Measurements from ENCODE around the gene GOT1. TPM values are rescaled to one million over a fixed set of nuclear protein-coding genes. Genes with fewer than 3 reads are reported as not detected.

Gene GOT1
- total RNA-seq, 1 donor from 2014 or later = 33.7 TPM

DNA sequence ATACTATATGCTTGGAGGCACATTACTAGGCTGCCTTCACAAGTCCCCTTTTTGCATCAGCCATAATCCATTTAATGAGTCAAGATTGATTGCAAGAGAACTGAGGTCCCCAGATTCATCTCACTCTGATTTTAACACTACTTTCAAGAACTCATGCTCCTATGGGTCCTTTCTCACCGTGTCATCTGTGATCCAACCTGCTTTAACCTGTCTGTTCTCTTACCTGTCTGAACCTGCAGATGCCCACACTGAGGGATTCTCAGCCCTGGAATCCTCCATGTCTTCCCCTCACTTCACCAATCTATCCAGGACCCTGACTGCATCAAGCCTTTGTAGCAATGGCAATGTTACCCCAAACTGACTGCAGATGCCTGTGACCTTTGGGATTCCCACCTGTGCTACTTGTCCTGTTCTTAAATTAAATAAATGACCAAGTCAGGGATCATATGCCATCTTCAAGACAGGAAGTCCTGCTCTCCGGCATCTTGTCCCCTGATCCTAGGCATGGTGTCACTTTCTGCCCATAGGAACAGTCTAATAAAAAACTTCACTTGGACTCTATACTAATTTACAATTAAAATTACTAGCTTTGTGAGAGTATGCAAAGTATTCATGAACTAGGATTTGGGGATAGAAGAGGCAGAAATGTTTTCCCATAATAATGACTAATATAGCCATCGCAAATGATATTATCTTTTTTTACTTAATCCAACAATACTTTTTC lies 25.9 kb upstream of the GOT1 start:
- Mint-ChIP-seq H3K4me1 (ENCODE audit: unreplicated experiment) (peaks cover 21% of the 10 kb centered on the region), H3K27me3 (ENCODE audit: unreplicated experiment) (peaks cover 1% of the 10 kb centered on the region), H3K27ac (ENCODE audit: unreplicated experiment) (no peak overlapping the region), H3K4me3 (ENCODE audit: unreplicated experiment) (no peak overlapping the region), H3K36me3 (ENCODE audit: low read depth, unreplicated experiment) (no peaks in the 10 kb centered on the region), H3K9me3 (ENCODE audit: unreplicated experiment) (no peaks in the 10 kb centered on the region)
- TF ChIP-seq, protein P1, sequence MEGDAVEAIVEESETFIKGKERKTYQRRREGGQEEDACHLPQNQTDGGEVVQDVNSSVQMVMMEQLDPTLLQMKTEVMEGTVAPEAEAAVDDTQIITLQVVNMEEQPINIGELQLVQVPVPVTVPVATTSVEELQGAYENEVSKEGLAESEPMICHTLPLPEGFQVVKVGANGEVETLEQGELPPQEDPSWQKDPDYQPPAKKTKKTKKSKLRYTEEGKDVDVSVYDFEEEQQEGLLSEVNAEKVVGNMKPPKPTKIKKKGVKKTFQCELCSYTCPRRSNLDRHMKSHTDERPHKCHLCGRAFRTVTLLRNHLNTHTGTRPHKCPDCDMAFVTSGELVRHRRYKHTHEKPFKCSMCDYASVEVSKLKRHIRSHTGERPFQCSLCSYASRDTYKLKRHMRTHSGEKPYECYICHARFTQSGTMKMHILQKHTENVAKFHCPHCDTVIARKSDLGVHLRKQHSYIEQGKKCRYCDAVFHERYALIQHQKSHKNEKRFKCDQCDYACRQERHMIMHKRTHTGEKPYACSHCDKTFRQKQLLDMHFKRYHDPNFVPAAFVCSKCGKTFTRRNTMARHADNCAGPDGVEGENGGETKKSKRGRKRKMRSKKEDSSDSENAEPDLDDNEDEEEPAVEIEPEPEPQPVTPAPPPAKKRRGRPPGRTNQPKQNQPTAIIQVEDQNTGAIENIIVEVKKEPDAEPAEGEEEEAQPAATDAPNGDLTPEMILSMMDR (IDR thresholded peaks at IDR 0.05; ENCODE audit: unreplicated experiment) = no peak
- DNase-seq (ENCODE audit: low spot score) = no peak

DNA sequence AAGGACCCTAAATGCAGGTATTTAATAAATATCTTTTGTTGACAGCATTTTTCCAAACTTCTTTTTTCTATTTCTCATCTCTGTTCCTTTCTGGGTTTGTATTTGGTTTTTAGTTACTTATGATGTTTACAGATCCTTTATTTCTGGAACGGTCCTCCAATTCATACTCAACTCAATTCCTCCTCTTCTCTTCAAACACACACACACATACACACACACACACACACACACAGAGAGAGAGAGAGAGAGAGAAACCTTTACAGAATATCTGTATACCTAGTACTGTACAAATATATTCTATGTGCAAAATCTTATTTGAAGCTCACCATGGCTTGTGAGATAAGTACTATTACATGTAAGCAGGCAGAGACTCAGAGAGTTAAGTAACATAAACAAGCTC lies 21.6 kb upstream of the GOT1 start:
- H3K27me3 Mint-ChIP-seq (ENCODE audit: unreplicated experiment) = peaks cover 1% of the 10 kb centered on the region
- H3K4me1 Mint-ChIP-seq (ENCODE audit: unreplicated experiment) = peaks cover 13% of the 10 kb centered on the region
- no peak overlapping the region for H3K4me3 Mint-ChIP-seq (ENCODE audit: unreplicated experiment)
- H3K27ac Mint-ChIP-seq (ENCODE audit: unreplicated experiment) = no peak overlapping the region
- DNase-seq (ENCODE audit: low spot score) = no peak
- no peaks in the 10 kb centered on the region for H3K36me3 Mint-ChIP-seq (ENCODE audit: low read depth, unreplicated experiment)
- H3K9me3 Mint-ChIP-seq (ENCODE audit: unreplicated experiment) = no peaks in the 10 kb centered on the region
- TF ChIP-seq, protein P1 (IDR thresholded peaks at IDR 0.05; ENCODE audit: unreplicated experiment) = no peak

DNA sequence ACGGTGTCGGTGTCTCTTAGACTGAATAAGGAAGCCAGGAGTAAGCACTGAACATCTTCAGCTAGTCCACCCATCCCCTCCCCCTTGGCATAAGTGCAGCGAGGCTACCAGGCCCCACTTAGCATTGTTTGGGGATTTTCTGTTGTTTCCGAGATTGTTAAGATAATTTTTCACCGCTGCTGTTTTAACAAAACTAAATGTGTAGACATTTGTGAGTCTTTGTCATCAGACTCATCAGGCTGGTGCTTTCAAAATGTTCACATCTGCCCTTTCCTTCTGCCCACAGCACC lies 21.0 kb upstream of the GOT1 start:
- no peak overlapping the region for H3K4me3 Mint-ChIP-seq (ENCODE audit: unreplicated experiment)
- no peaks in the 10 kb centered on the region for H3K9me3 Mint-ChIP-seq (ENCODE audit: unreplicated experiment)
- TF ChIP-seq, protein P1 (IDR thresholded peaks at IDR 0.05; ENCODE audit: unreplicated experiment) = no peak
- H3K27ac Mint-ChIP-seq (ENCODE audit: unreplicated experiment) = no peak overlapping the region
- peaks cover 12% of the 10 kb centered on the region for H3K4me1 Mint-ChIP-seq (ENCODE audit: unreplicated experiment)
- H3K27me3 Mint-ChIP-seq (ENCODE audit: unreplicated experiment) = peaks cover 1% of the 10 kb centered on the region
- H3K36me3 Mint-ChIP-seq (ENCODE audit: low read depth, unreplicated experiment) = no peaks in the 10 kb centered on the region
- DNase-seq (ENCODE audit: low spot score) = no peak

DNA sequence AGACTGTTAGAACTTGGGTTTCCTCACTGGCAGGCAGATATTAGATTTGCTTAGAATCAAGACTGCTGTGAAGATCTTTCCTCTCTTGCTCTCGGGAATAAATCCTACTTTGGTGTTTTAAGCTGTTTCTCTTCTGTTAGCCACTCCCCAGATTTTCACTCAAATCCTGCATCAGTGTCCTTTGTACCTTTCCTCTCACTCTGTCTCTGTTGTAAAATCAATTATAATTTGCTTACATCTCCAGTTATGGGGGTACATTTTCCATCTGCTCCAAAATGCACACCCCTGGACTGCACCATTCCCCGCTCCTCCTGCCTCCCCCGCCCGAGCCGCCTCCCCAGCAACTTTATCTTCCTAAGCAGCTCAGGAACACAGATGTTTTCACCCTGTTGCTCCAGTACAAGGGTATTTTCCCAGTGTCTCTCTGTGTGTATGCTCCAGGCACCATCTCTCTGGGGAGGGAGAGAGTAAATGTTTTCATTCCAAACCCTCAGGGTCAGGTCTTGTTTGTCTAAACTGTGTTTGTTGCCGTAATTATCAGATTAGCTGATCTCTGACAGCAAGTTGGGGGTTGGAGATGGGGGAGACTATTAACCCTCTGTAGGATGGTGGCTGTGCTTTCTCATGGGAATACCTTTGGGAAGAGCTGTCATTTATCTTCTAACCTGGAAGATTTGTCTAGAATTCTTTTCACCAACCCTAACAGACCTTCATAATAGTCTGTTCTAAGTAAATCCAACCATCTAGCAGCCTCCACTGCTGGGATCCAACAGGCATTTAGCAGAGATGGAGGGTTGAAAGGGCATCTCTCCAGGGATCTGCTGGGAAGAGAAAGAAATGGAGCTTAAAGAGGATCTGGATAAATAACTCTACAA lies 20.4 kb upstream of the GOT1 start:
- DNase-seq (ENCODE audit: low spot score) = no peak
- Mint-ChIP-seq H3K9me3 (ENCODE audit: unreplicated experiment) (no peaks in the 10 kb centered on the region), H3K27me3 (ENCODE audit: unreplicated experiment) (peaks cover 1% of the 10 kb centered on the region), H3K4me3 (ENCODE audit: unreplicated experiment) (no peak overlapping the region), H3K36me3 (ENCODE audit: low read depth, unreplicated experiment) (no peaks in the 10 kb centered on the region), H3K4me1 (ENCODE audit: unreplicated experiment) (peaks cover 12% of the 10 kb centered on the region), H3K27ac (ENCODE audit: unreplicated experiment) (no peak overlapping the region)
- TF ChIP-seq, protein P1 (IDR thresholded peaks at IDR 0.05; ENCODE audit: unreplicated experiment) = no peak

DNA sequence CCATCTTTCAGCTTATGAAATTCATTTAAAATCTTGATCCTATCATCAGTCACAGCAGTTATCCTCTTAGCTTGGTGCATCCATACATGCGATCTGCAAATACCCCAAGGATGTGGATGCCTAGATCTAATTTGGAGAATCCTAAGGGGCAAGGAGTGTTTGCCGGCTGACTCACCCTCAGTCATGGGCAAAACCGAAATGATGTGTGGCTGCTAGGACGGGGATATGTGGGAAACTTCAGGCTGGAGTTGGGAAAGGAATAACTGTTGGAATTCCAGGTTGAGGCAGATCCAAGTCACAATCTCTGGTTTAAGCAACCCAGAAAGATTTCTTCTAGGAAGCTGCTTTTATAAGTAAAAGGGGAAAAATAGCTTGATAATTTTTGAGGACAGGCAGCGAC lies 19.7 kb upstream of the GOT1 start:
- no peak overlapping the region for H3K4me3 Mint-ChIP-seq (ENCODE audit: unreplicated experiment)
- peaks cover 1% of the 10 kb centered on the region for H3K27me3 Mint-ChIP-seq (ENCODE audit: unreplicated experiment)
- peaks cover 8% of the 10 kb centered on the region for H3K4me1 Mint-ChIP-seq (ENCODE audit: unreplicated experiment)
- TF ChIP-seq, protein P1 (IDR thresholded peaks at IDR 0.05; ENCODE audit: unreplicated experiment) = no peak
- no peaks in the 10 kb centered on the region for H3K36me3 Mint-ChIP-seq (ENCODE audit: low read depth, unreplicated experiment)
- no peaks in the 10 kb centered on the region for H3K9me3 Mint-ChIP-seq (ENCODE audit: unreplicated experiment)
- H3K27ac Mint-ChIP-seq (ENCODE audit: unreplicated experiment) = no peak overlapping the region
- no peak for DNase-seq (ENCODE audit: low spot score)
